Urinary bladder (tissue), 4 donors: Measurements from ENCODE around the gene SOCS2. TPM values are rescaled to one million over a fixed set of nuclear protein-coding genes. Genes with fewer than 3 reads are reported as not detected.
A peak's percentile ranks its signal among the peaks of the same experiment; 100 is the strongest.

Experiments
- DNase-seq: peaks from one replicate; pipeline ENCODE4 v3.0.0-alpha.2; 2015; ENCODE audit errors: extremely low spot score
- H3K27ac ChIP-seq: one replicate; pipeline ENCODE4 v1.5.1; 2013; ENCODE audit warnings: low read depth, mild to moderate bottlenecking, moderate library complexity
- H3K36me3 ChIP-seq: one replicate; pipeline ENCODE4 v1.6.1; 2013; ENCODE audit warnings: mild to moderate bottlenecking, moderate library complexity; ENCODE audit not compliant: insufficient read depth
- H3K4me1 ChIP-seq: one replicate; pipeline ENCODE4 v1.6.1; 2013; ENCODE audit warnings: mild to moderate bottlenecking, moderate library complexity; ENCODE audit not compliant: insufficient read depth
- H3K4me3 ChIP-seq: one replicate; pipeline ENCODE4 v1.5.1; 2013; ENCODE audit warnings: low read depth, low read length
- WGBS: extraction: QIAGEN DNeasy Blood & Tissue Kit; methylation state at CpG from one replicate; pipeline ENCODE4 v1.1.7; 2013; 5-methylcytosine and 5-hydroxymethylcytosine counted together
- polyA plus RNA-seq: library from polyadenylated mRNA; stranded (reverse); fragments of 200-250 nt; gene quantifications from one replicate; pipeline ENCODE4 v1.2.3, GENCODE V29; 2013
- total RNA-seq: library from RNA; depleted of rRNA; stranded (reverse); fragments of >200 nt; gene quantifications from one replicate; pipeline ENCODE4 v1.2.3, GENCODE V29; 2014
- donor health status: healthy with polysubstance abuse.
- donor health status: healthy.

The SOCS2 gene
- total and polyA plus RNA-seq, 2 donors, result 57.7 to 67.9 TPM

- H3K4me3 ChIP-seq, result peak overlapping the region; percentile 80
- no peaks in the 10 kb centered on the region for H3K36me3 ChIP-seq
- peak overlapping the region; percentile 60 for H3K27ac ChIP-seq
- DNase-seq, result no peak
- H3K4me1 ChIP-seq, result no peaks in the 10 kb centered on the region
- WGBS, result 2% methylated on average over 75 of the region's 75 CpGs
Observed at GRCh38 chr12:93572712-93573551, 457 bp downstream of the SOCS2 start.

GRCh38 chr12:93573552-93574223 is 1.2 kb downstream of the SOCS2 start:
- Histone ChIP-seq H3K4me1 (peaks cover 1% of the 10 kb centered on the region), H3K36me3 (no peaks in the 10 kb centered on the region), H3K27ac (no peak overlapping the region), H3K4me3 (peak overlapping the region; percentile 80)
- WGBS, result 7% methylated on average over 21 of the region's 21 CpGs
- DNase-seq, result no peak

- H3K36me3 ChIP-seq, result no peaks in the 10 kb centered on the region
- 57% methylated on average over 3 of the region's 3 CpGs for WGBS
- no peak overlapping the region for H3K27ac ChIP-seq
- no peak overlapping the region for H3K4me3 ChIP-seq
- H3K4me1 ChIP-seq, result peaks cover 3% of the 10 kb centered on the region
- DNase-seq, result no peak
Observed at GRCh38 chr12:93577222-93577621, 4.7 kb downstream of the SOCS2 start.

GRCh38 chr12:93578221-93578620 is 5.7 kb downstream of the SOCS2 start:
- Histone ChIP-seq H3K27ac (no peak overlapping the region), H3K36me3 (no peaks in the 10 kb centered on the region), H3K4me1 (peaks cover 3% of the 10 kb centered on the region), H3K4me3 (no peak overlapping the region)
- DNase-seq, result no peak
- WGBS, result 74% methylated on average over 5 of the region's 5 CpGs

GRCh38 chr12:93580682-93581081 is 8.2 kb downstream of the SOCS2 start:
- Histone ChIP-seq H3K27ac (no peak overlapping the region), H3K36me3 (no peaks in the 10 kb centered on the region), H3K4me3 (no peak overlapping the region), H3K4me1 (peaks cover 3% of the 10 kb centered on the region)
- DNase-seq, result no peak

- H3K27ac ChIP-seq, result no peak overlapping the region
- no peak for DNase-seq
- no peaks in the 10 kb centered on the region for H3K36me3 ChIP-seq
- 61% methylated on average over 2 of the region's 2 CpGs for WGBS
- H3K4me1 ChIP-seq, result peaks cover 3% of the 10 kb centered on the region
- H3K4me3 ChIP-seq, result no peak overlapping the region
Observed at GRCh38 chr12:93581370-93581769, 8.9 kb downstream of the SOCS2 start.

- no peak overlapping the region for H3K4me3 ChIP-seq
- WGBS, result 94% methylated on average over 8 of the region's 8 CpGs
- peaks cover 3% of the 10 kb centered on the region for H3K4me1 ChIP-seq
- no peak overlapping the region for H3K27ac ChIP-seq
- DNase-seq, result no peak
- H3K36me3 ChIP-seq, result no peaks in the 10 kb centered on the region
Observed at GRCh38 chr12:93582351-93582750, 9.9 kb downstream of the SOCS2 start.

- 90% methylated on average over 5 of the region's 5 CpGs for WGBS
- Histone ChIP-seq H3K4me1 (peaks cover under 1% of the 10 kb centered on the region), H3K27ac (no peak overlapping the region), H3K36me3 (no peaks in the 10 kb centered on the region), H3K4me3 (no peak overlapping the region)
- DNase-seq, result no peak
Observed at GRCh38 chr12:93583627-93584392, 11.3 kb downstream of the SOCS2 start.

DNA sequence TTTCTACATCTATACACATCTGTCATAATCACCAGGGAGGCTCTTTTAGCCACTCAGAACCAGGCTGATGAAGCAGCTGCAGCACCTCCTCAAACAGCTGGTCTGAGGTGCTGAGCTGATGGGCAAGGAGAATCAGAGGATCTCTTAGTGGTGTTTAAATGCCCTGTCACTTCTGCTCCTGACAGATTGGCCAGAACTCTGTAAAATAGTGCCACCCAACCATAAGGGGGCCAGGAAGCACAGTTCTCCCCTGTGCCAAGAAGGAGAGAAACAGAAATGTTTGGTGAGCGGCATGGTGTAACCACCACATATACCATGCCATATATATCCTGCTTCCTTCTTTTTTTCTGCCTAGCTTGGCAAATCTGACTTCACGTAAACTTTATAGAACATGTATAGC is 12.8 kb downstream of the SOCS2 start:
- no peak for DNase-seq
- Histone ChIP-seq H3K4me1 (no peaks in the 10 kb centered on the region), H3K4me3 (no peak overlapping the region), H3K36me3 (no peaks in the 10 kb centered on the region), H3K27ac (no peak overlapping the region)
- WGBS, result 91% methylated on average over 2 of the region's 2 CpGs

DNA sequence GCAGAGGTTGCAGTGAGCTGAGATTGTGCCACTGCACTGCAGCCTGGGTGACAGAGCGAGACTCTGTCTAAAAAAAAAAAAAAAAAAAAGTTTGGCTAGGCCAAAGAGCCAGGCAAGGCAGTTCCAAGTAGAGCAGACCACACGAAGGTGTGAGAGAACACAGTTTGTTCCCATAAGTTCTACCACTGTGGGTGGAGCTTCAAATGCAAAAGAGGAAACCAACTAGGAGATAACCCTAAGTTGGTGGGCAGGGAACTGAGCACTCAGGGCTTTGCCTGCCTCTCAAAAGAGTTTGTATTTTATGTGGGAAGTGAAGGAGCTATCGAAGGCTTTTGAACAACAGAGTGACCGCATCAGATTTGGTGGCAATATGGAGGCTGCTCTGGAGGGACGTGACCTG is 15.1 kb downstream of the SOCS2 start:
- H3K36me3 ChIP-seq, result no peaks in the 10 kb centered on the region
- no peak for DNase-seq
- WGBS, result 86% methylated on average over 5 of the region's 5 CpGs
- H3K4me3 ChIP-seq, result no peak overlapping the region
- H3K27ac ChIP-seq, result no peak overlapping the region
- H3K4me1 ChIP-seq, result no peaks in the 10 kb centered on the region

DNA sequence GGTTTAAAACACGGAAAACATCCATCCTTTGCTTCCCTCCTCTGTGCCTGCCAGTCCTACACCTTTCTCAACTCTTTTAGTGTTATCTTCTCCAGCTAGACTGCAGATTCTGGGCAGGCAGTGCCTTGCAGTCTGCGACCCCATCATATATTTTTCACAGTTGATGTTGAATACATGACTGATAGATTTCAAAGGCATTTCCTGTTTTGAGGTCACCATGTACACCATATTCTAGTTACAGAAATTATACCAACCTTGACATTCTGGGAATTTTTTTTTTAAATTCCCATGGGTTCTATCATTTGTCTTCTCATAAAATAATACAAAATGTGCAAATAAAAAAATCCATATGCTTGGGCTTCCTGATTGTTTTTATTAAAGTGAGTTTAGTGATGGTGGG is 16.6 kb downstream of the SOCS2 start:
- H3K36me3 ChIP-seq, result no peaks in the 10 kb centered on the region
- H3K4me3 ChIP-seq, result no peak overlapping the region
- no peak for DNase-seq
- 86% methylated on average over 2 of the region's 2 CpGs for WGBS
- H3K27ac ChIP-seq, result no peak overlapping the region
- no peaks in the 10 kb centered on the region for H3K4me1 ChIP-seq

GRCh38 chr12:93591137-93591868 is 18.8 kb downstream of the SOCS2 start:
- Histone ChIP-seq H3K36me3 (no peaks in the 10 kb centered on the region), H3K4me1 (no peaks in the 10 kb centered on the region), H3K27ac (peak overlapping the region; percentile 85), H3K4me3 (peak overlapping the region; percentile 42)
- DNase-seq, result no peak
- under 1% methylated on average over 37 of the region's 37 CpGs for WGBS

DNA sequence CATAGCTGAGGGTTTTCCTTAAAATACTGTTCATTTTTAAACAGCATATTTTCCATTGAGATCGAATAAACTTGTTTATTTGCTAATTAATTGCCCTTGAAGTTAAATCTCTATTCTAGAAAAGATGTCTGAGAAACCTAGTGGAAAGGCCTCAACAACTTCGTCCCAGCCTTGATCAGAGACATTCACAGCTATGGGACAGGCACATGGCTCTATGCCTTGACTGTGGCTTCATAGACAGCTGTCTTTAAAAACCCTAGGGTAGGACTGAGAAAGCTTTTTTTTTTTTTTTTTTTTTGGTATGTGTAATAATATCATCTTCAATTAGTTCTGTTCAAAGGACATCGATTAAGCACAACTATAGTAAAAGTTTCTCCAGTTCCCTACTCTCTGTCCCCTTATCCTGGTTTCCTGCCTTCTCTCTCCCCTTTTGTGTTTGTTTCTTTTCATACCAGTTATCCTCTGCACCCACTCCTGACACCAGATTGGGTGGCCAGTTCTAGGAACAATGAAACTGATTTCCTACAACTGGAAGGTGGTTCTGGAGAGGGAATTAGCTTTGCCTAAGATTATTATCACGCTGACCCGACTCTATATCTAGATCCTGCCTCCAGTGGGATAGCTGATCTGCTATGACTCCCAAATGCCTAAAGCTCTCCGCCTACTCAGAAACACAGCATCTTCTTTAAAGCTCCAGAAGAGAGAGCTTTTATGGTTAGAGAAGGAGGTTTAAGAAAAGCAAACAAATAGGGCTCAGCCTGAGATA is 20.3 kb downstream of the SOCS2 start:
- DNase-seq, result no peak
- 75% methylated on average over 6 of the region's 6 CpGs for WGBS
- peak overlapping the region; percentile 62 for H3K27ac ChIP-seq
- no peaks in the 10 kb centered on the region for H3K4me1 ChIP-seq
- no peak overlapping the region for H3K4me3 ChIP-seq
- H3K36me3 ChIP-seq, result no peaks in the 10 kb centered on the region
